ENCODE data around the gene CCDC85B. TPM values are rescaled to one million over a fixed set of nuclear protein-coding genes. Genes with fewer than 3 reads are reported as not detected.

The CCDC85B gene
- polyA plus RNA-seq, 3 donors: 20.8 to 35.2 (median 24.4) TPM

DNA sequence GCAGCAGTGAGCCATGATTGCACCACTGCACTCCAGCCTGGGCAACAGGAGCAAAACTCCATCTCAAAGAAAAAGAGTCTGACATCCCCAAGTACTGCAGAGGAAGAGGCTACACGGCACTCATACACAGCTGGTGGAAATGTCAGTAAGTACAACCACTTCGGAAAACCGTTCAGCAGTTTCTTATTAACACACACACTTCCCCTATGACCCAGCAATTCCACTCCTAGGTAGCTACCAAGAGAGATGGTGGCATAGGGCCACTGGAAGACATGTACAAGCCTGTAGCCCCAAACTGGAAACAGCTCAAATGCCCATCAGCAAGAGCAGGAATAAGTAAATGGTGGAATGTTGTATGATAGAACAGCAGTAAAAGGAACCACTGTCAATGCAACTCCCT lies 32.1 kb downstream of the CCDC85B start:
- intact Hi-C loops (cut with micrococcal nuclease): loop anchor here in 1 of 2 donors (5.0 kb wide), 2 partner anchors 35 to 40 kb away; partner anchors contain the start of genes FIBP and SART1
- Histone ChIP-seq H3K9me3 (replicated peaks in 1 of 2; ENCODE audit: control insufficient read depth in 1 of 2, insufficient read depth in 1 of 2, low read length in 2 of 2) (no peaks in the 10 kb centered on the region), H3K27ac (ENCODE audit: low read depth in 1 of 2, low read length in 2 of 2) (no peak overlapping the region), H3K79me2 (ENCODE audit: insufficient read depth, low read length) (peaks cover 29% of the 10 kb centered on the region), H3K4me2 (replicated peaks; ENCODE audit: extremely low read depth, low read length, poor library complexity, severe bottlenecking) (no peak overlapping the region), H4K20me1 (ENCODE audit: insufficient read depth, low read length) (no peaks in the 10 kb centered on the region), H3K36me3 (replicated peaks in 1 of 2; ENCODE audit: control insufficient read depth in 1 of 2, insufficient read depth in 2 of 2, low read length in 2 of 2) (peaks cover 12 to 28% of the 10 kb centered on the region in 2 donors), H3K4me1 (ENCODE audit: control insufficient read depth in 1 of 2, insufficient read depth in 2 of 2, low read length in 2 of 2) (peaks cover 29 to 38% of the 10 kb centered on the region in 2 donors), H3K9ac (ENCODE audit: insufficient read depth, low read length, poor library complexity, severe bottlenecking) (no peak overlapping the region), H3K4me3 (replicated peaks in 1 of 3; ENCODE audit: low read depth in 2 of 3, low read length in 3 of 3) (no peak overlapping the region), H2AFZ (ENCODE audit: insufficient read depth, low read depth, low read length, poor library complexity, severe bottlenecking) (no peak overlapping the region), H3K27me3 (ENCODE audit: control insufficient read depth in 2 of 2, insufficient read depth in 2 of 2, low read length in 2 of 2) (no peaks in the 10 kb centered on the region)
- DNase-seq: no peak
- H3K4me1 Mint-ChIP-seq: peaks cover 29% of the 10 kb centered on the region
- H3K27me3 Mint-ChIP-seq (ENCODE audit: low read depth in 3 of 3): peaks cover 0 to 2% (median 1%) of the 10 kb centered on the region in 3 donors
- no peaks in the 10 kb centered on the region for H3K9me3 Mint-ChIP-seq
- H3K36me3 Mint-ChIP-seq: peaks cover 26 to 30% of the 10 kb centered on the region in 2 donors
- peak overlapping the region in 2 of 7 donors; percentile 42 to 51 for H3K27ac Mint-ChIP-seq
- WGBS (ENCODE audit: insufficient coverage): 27% methylated on average over 2 of the region's 3 CpGs
- H3K4me3 Mint-ChIP-seq: peak overlapping the region in 1 of 2 donors; percentile 9
- TF ChIP-seq, protein P1, sequence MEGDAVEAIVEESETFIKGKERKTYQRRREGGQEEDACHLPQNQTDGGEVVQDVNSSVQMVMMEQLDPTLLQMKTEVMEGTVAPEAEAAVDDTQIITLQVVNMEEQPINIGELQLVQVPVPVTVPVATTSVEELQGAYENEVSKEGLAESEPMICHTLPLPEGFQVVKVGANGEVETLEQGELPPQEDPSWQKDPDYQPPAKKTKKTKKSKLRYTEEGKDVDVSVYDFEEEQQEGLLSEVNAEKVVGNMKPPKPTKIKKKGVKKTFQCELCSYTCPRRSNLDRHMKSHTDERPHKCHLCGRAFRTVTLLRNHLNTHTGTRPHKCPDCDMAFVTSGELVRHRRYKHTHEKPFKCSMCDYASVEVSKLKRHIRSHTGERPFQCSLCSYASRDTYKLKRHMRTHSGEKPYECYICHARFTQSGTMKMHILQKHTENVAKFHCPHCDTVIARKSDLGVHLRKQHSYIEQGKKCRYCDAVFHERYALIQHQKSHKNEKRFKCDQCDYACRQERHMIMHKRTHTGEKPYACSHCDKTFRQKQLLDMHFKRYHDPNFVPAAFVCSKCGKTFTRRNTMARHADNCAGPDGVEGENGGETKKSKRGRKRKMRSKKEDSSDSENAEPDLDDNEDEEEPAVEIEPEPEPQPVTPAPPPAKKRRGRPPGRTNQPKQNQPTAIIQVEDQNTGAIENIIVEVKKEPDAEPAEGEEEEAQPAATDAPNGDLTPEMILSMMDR (IDR thresholded peaks at IDR 0.05): no peak

DNA sequence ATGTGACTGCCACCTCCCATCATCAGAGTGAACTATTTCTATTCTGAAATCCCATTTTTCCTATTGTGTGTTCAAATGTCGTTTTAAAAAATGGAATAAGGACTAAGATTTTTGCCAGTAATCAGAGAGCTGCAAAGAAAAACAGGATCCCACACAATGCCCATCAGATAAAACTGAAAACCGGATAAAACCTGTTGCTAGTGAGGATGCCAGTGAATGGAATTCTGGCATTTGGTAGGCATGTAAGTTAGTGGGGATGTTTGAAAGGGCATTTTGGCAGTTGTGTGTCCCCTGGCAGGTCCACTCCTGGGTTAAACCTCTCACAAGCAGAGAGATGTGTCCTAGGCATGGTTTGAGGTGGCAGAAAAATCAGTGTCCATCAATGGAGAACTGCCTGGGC lies 34.9 kb downstream of the CCDC85B start:
- Histone ChIP-seq H3K9me3 (replicated peaks in 1 of 2; ENCODE audit: control insufficient read depth in 1 of 2, insufficient read depth in 1 of 2, low read length in 2 of 2) (no peaks in the 10 kb centered on the region), H3K36me3 (replicated peaks in 1 of 2; ENCODE audit: control insufficient read depth in 1 of 2, insufficient read depth in 2 of 2, low read length in 2 of 2) (peaks cover 12 to 28% of the 10 kb centered on the region in 2 donors), H3K79me2 (ENCODE audit: insufficient read depth, low read length) (peaks cover 6% of the 10 kb centered on the region), H4K20me1 (ENCODE audit: insufficient read depth, low read length) (no peaks in the 10 kb centered on the region), H3K9ac (ENCODE audit: insufficient read depth, low read length, poor library complexity, severe bottlenecking) (no peak overlapping the region), H3K27ac (ENCODE audit: low read depth in 1 of 2, low read length in 2 of 2) (no peak overlapping the region), H3K4me3 (replicated peaks in 1 of 3; ENCODE audit: low read depth in 2 of 3, low read length in 3 of 3) (no peak overlapping the region), H3K4me2 (replicated peaks; ENCODE audit: extremely low read depth, low read length, poor library complexity, severe bottlenecking) (no peak overlapping the region), H2AFZ (ENCODE audit: insufficient read depth, low read depth, low read length, poor library complexity, severe bottlenecking) (no peak overlapping the region), H3K4me1 (ENCODE audit: control insufficient read depth in 1 of 2, insufficient read depth in 2 of 2, low read length in 2 of 2) (peaks cover 25 to 34% of the 10 kb centered on the region in 2 donors), H3K27me3 (ENCODE audit: control insufficient read depth in 2 of 2, insufficient read depth in 2 of 2, low read length in 2 of 2) (no peaks in the 10 kb centered on the region)
- no peak for DNase-seq
- WGBS (ENCODE audit: insufficient coverage): 100% methylated on average over 1 of the region's 2 CpGs
- TF ChIP-seq, protein P1 (IDR thresholded peaks at IDR 0.05): no peak
- Mint-ChIP-seq H3K4me3 (no peak overlapping the region), H3K4me1 (peaks cover 31% of the 10 kb centered on the region), H3K36me3 (peaks cover 26 to 30% of the 10 kb centered on the region in 2 donors), H3K27ac (peak overlapping the region in 2 of 7 donors; percentile 13 to 24), H3K9me3 (no peaks in the 10 kb centered on the region), H3K27me3 (ENCODE audit: low read depth in 3 of 3) (peaks cover 0 to 1% (median under 1%) of the 10 kb centered on the region in 3 donors)
- intact Hi-C loops (cut with micrococcal nuclease): loop anchor here in 1 of 2 donors (5.0 kb wide), 1 partner anchor 38 kb away; the partner anchor contains the start of gene FIBP
